GM19239 (cell line): ENCODE data around the gene MRGPRX4.

Experiments used
- DNase-seq: peaks from one replicate; pipeline ENCODE4 v3.0.0; 2011; ENCODE audit warnings: low spot score; ENCODE audit not compliant: insufficient read length
- FAIRE-seq: peaks from 2 replicates; lab custom pipeline; 2011; peaks lifted over from hg19 to GRCh38; lab: Jason Lieb, UNC

The MRGPRX4 gene

DNA sequence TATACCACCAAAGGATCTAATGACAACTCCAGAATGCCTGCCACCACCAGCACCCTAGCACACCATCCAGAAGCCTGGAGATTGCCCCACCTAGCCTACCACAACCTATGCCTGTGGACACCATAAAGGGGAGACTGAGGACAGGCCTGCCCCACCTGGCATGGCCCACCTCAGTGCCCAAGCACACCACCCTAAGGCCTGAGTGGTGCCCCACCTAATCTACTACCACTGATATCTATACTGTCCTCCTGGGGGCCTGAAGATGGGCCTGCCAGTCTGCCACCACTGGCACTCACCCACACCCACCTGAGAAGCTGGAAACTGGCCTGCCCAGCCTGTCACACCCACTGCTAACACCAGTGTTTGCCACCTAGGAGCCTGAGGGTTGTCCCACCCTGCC, 32.1 kb downstream of the MRGPRX4 start:
- no peak for FAIRE-seq
- no peak for DNase-seq

DNA sequence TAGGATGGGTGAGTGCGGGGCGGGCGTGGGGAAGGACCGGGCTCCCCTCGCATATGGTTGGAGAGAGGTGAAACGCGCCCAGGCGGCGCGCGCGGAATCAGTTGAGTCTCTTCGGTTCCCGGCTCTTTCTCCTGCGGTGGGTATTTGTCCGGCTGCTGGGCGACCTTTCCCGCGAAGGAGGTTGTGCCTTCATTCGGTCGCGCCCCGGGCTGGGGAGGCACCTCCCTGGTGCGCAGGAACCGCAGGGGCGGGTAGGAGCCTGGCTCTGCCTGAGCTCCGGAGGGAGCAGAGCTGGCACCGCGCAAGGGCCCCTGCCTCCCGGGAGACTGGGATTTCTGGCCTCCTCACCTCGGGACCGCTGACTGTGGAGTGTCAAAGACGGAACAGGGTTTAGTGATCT, 36.4 kb downstream of the MRGPRX4 start:
- FAIRE-seq (no peak), DNase-seq (no peak)

DNA sequence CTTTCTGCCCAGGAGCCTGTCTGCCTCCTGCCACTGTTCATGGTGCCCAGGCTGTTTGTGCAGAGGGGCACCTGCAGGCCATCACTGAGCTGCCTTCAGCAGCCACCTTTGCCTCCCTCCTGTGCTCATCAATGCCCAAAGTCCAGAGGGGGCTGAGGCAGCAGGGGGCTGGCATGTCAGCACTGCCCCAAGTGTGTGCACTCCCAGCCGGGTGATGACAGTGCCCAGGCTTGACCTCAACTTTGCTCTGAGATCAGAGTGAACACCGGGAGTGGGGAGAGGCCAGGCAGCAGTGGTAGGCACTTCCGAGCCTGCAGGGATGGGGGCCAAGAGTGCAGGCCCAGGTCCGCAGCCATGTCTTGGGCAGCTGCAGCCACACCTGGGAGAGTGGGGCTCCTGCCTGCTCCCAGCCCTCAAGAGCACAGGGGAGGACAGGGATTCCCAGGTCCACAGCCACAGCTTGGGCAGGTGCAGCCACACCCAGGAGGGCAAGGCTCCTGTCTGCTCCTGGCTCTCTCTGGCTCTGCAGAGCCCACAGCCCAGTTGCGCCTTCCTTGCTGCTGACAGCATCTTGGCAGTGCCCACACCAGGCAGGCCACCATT, 48.7 kb downstream of the MRGPRX4 start:
- FAIRE-seq, result no peak
- DNase-seq, result no peak

DNA sequence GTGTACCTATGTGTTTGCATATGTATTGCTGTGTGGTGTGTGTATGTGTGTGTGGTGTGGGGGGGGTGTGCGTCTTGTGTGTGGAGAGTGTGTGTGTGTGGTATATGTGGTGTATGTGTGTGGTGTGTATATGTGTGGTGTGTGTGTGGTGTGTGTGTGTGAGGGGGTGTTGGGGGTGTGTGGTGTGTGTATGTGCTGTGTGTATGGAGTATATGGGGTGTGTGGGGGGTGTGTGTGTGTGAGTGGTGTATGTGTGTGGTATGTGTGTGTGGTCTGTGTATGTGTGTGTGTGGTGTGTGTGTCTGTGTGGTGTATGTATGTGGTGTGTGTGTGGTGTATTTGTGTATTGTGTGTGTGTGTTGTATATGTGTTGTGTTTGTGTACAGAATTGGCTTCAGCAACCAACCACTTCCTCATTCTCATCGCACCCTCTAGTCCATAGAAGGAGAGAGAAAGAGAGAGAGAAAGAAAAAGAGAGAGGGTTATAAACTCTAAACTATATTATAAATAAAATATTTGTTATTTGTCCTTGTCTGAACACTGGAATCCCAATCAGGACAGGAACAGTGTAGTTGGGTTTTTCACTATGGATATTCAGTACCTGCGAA, 50.3 kb downstream of the MRGPRX4 start:
- FAIRE-seq, result no peak
- no peak for DNase-seq
